HuH-7 (cell line): ENCODE results near the gene IMPG2.

Experiments used
- DNase-seq: peaks from one replicate; pipeline ENCODE4 v3.0.0; 2011; ENCODE audit warnings: low spot score

Gene IMPG2

GRCh38 chr3:101273608-101274007 lies 46.8 kb downstream of the IMPG2 start:
- no peak for DNase-seq

- DNase-seq, result no peak
Measured at GRCh38 chr3:101273156-101273555, 47.2 kb downstream of the IMPG2 start.

- DNase-seq, result no peak
Measured at GRCh38 chr3:101271728-101272127, 48.6 kb downstream of the IMPG2 start.

- DNase-seq, result no peak
Measured at GRCh38 chr3:101270149-101270548, 50.2 kb downstream of the IMPG2 start.

GRCh38 chr3:101268971-101269671 lies 51.3 kb downstream of the IMPG2 start:
- DNase-seq, result no peak

- no peak for DNase-seq
Measured at GRCh38 chr3:101268141-101268540, 52.2 kb downstream of the IMPG2 start.

GRCh38 chr3:101266566-101266965 lies 53.8 kb downstream of the IMPG2 start:
- DNase-seq, result no peak

- DNase-seq, result no peak
Measured at GRCh38 chr3:101266071-101266470, 54.3 kb downstream of the IMPG2 start.

- no peak for DNase-seq
Measured at GRCh38 chr3:101262393-101263240, 57.8 kb downstream of the IMPG2 start.

GRCh38 chr3:101261506-101261905 lies 58.9 kb downstream of the IMPG2 start:
- no peak for DNase-seq

GRCh38 chr3:101259485-101260341 lies 60.7 kb downstream of the IMPG2 start:
- DNase-seq, result no peak

GRCh38 chr3:101256511-101256910 lies 63.9 kb downstream of the IMPG2 start:
- no peak for DNase-seq

- DNase-seq, result no peak
Measured at GRCh38 chr3:101255441-101255840, 64.9 kb downstream of the IMPG2 start.

- DNase-seq, result no peak
Measured at GRCh38 chr3:101253396-101253795, 67.0 kb downstream of the IMPG2 start.

- DNase-seq, result no peak
Measured at GRCh38 chr3:101252945-101253344, 67.4 kb downstream of the IMPG2 start.

GRCh38 chr3:101252307-101252706 lies 68.1 kb downstream of the IMPG2 start:
- DNase-seq, result no peak

GRCh38 chr3:101251441-101251840 lies 68.9 kb downstream of the IMPG2 start:
- DNase-seq, result no peak

- no peak for DNase-seq
Measured at GRCh38 chr3:101249522-101249921, 70.9 kb downstream of the IMPG2 start.

- no peak for DNase-seq
Measured at GRCh38 chr3:101248736-101249135, 71.6 kb downstream of the IMPG2 start.

- DNase-seq, result no peak
Measured at GRCh38 chr3:101244212-101244575, 76.2 kb downstream of the IMPG2 start.

GRCh38 chr3:101243285-101244211 lies 76.8 kb downstream of the IMPG2 start:
- no peak for DNase-seq
